ENCODE measurements around the gene MBOAT7.
A peak's percentile ranks its signal among the peaks of the same experiment; 100 is the strongest.
"Not testable (repeated sequence)": the region's sequence is repeated elsewhere in the genome, so short reads cannot be mapped to it uniquely, and the experiment has no call there.

Gene MBOAT7

GRCh38 chr19:54209058-54209810, 19.9 kb upstream of the MBOAT7 start:
- DNase-seq = peak; percentile 40 to 47

- DNase-seq = peak in 1 of 2 donors; percentile 44
Measured at GRCh38 chr19:54208784-54209057, 19.3 kb upstream of the MBOAT7 start.

- DNase-seq = peak; percentile 58 to 66
Measured at GRCh38 chr19:54207983-54208783, 18.8 kb upstream of the MBOAT7 start.

GRCh38 chr19:54207676-54207982, 18.2 kb upstream of the MBOAT7 start:
- peak in 1 of 2 donors; percentile 33 for DNase-seq

GRCh38 chr19:54207193-54207592, 17.8 kb upstream of the MBOAT7 start:
- DNase-seq = not testable (repeated sequence)

GRCh38 chr19:54206831-54207177, 17.4 kb upstream of the MBOAT7 start:
- no peak for DNase-seq

GRCh38 chr19:54206030-54206830, 16.9 kb upstream of the MBOAT7 start:
- DNase-seq = no peak

GRCh38 chr19:54204767-54205468, 15.5 kb upstream of the MBOAT7 start:
- no peak for DNase-seq

- DNase-seq = no peak
Measured at GRCh38 chr19:54203151-54203611, 13.8 kb upstream of the MBOAT7 start.

- DNase-seq = no peak
Measured at GRCh38 chr19:54201980-54202379, 12.6 kb upstream of the MBOAT7 start.

- no peak for DNase-seq
Measured at GRCh38 chr19:54201172-54201701, 11.9 kb upstream of the MBOAT7 start.

GRCh38 chr19:54199401-54199800, 10.0 kb upstream of the MBOAT7 start:
- DNase-seq = no peak

- DNase-seq = no peak
Measured at GRCh38 chr19:54197121-54197520, 7.7 kb upstream of the MBOAT7 start.

- DNase-seq = no peak
Measured at GRCh38 chr19:54196536-54196935, 7.2 kb upstream of the MBOAT7 start.

GRCh38 chr19:54194463-54194862, 5.1 kb upstream of the MBOAT7 start:
- not testable (repeated sequence) for DNase-seq

GRCh38 chr19:54193011-54193410, 3.6 kb upstream of the MBOAT7 start:
- no peak for DNase-seq

GRCh38 chr19:54191811-54192453, 2.6 kb upstream of the MBOAT7 start:
- DNase-seq = no peak

GRCh38 chr19:54191011-54191810, 1.8 kb upstream of the MBOAT7 start, which contains the start of gene TSEN34:
TSEN34 (plus strand) TSS chr19:54191308; CDS start chr19:54191365, 57 bp downstream.
- DNase-seq = peak; percentile 86 to 88

GRCh38 chr19:54190503-54191010, 1.2 kb upstream of the MBOAT7 start:
- DNase-seq = peak; percentile 100

GRCh38 chr19:54189735-54190502, 539 bp upstream of the MBOAT7 start:
- DNase-seq = peak; percentile 100

Measured in stimulated activated CD4-positive, alpha-beta T cell treated with anti-CD3 and anti-CD28 coated beads, Interleukin-2, amount 100 ng/mL, for 24 hours (primary cell).